Spleen (tissue), 7 donors: ENCODE results near the gene SLC8A1.

Experiments
- CTCF ChIP-seq, 11 experiments: fragments of 200-600 bp in 7 of 11; fragments of 450-650 bp in 4 of 11; sonication (generic) in 4 of 11; IDR thresholded peaks in 8 of 11; conservative IDR thresholded peaks in 3 of 11; 1 replicate in 7 of 11; 2 replicates in 4 of 11; pipeline versions ENCODE4 v1.4.0 to v1.8.0; 2016 to 2021; ENCODE audit warnings: antibody characterized with exemption in 11 of 11, inconsistent platforms in 4 of 11, mild to moderate bottlenecking in 1 of 11
- POLR2A ChIP-seq, 3 donors: fragments of 450-650 bp; IDR thresholded peaks; one replicate each; pipeline ENCODE4 v1.5.1; 2017; ENCODE audit warnings: antibody characterized with exemption in 3 of 3, mild to moderate bottlenecking in 1 of 3
- POLR2AphosphoS5 ChIP-seq, 3 donors: sonication (generic); formaldehyde crosslinking; IDR thresholded peaks; one replicate each; pipeline ENCODE4 v1.5.1; 2017; ENCODE audit warnings: antibody characterized with exemption in 3 of 3
- donor health status: DM: no; HTN: no; CAD: no; lungs with moderate emphysema.
- donor health status: DM: no; HTN: no; CAD: no.
- donor health status: DM: no; HTN: no; CAD: no.

DNA sequence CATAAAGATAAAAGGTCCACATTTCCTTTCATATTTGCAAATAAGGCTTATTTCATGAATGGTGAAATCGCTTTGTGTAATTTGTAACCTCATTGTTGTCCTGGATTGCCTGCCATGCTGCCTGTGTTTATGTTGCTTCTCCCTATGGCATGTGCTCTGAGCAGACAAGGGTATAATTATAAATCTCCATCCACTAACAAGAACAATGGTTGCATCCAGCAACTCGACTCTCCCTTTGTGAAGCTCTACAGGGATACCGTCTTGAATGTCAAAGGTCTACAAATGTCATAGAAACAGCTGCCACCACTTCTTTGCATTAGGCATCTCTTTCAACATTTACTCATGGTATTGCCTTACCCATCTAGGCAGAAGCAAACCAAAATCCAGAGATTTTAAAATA, 209.6 kb downstream of the SLC8A1 start:
- no peak for TF ChIP-seq CTCF (IDR thresholded peaks at IDR 0.05 in 8 of 11, conservative IDR thresholded peaks at IDR 0.05 in 3 of 11)
- no peak for TF ChIP-seq POLR2A (IDR thresholded peaks at IDR 0.05)
- no peak for TF ChIP-seq POLR2AphosphoS5 (IDR thresholded peaks at IDR 0.05)
